Left lung (tissue), 10 donors: Measurements from ENCODE around the gene NHS. TPM values are rescaled to one million over a fixed set of nuclear protein-coding genes. Genes with fewer than 3 reads are reported as not detected.

Source experiments
- ATAC-seq: fragments of 200-7000 bp; cut with Tn5 transposase; one replicate; pipeline ENCODE4 v1.9.1; 2020; ENCODE audit warnings: moderate library complexity
- DNase-seq, 4 donors: peaks; one replicate each; pipeline ENCODE4 v3.0.0-alpha.2; 2013 to 2020
- H3K27ac ChIP-seq, 2 donors: fragments of 200-600 bp; sonication (generic) in 1 of 2; one replicate each; pipeline versions ENCODE4 v1.5.0 to v1.8.0; 2020 to 2021
- H3K27me3 ChIP-seq, 2 donors: fragments of 200-600 bp; sonication (generic) in 1 of 2; one replicate each; pipeline versions ENCODE4 v1.5.0 to v1.8.0; 2020 to 2021
- H3K36me3 ChIP-seq, 2 donors: fragments of 200-600 bp; sonication (generic) in 1 of 2; one replicate each; pipeline versions ENCODE4 v1.5.0 to v1.8.0; 2020 to 2021
- H3K4me1 ChIP-seq, 2 donors: fragments of 200-600 bp; one replicate each; pipeline ENCODE4 v1.8.0; 2021
- H3K4me3 ChIP-seq, 2 donors: fragments of 200-600 bp; sonication (generic) in 1 of 2; one replicate each; pipeline versions ENCODE4 v1.5.0 to v1.8.0; 2020 to 2021; ENCODE audit warnings: mild to moderate bottlenecking in 1 of 2
- H3K9me3 ChIP-seq, 2 donors: fragments of 200-600 bp; sonication (generic) in 1 of 2; one replicate each; pipeline versions ENCODE4 v1.5.0 to v1.8.0; 2020 to 2021
- intact Hi-C, 2 donors: fragments of 100-400 bp; cut with DNase I; formaldehyde crosslinking; loops; one replicate each; pipeline versions ENCODE4 v1.11.2 to v1.14.2; 2022
- polyA plus RNA-seq, 6 donors: library from polyadenylated mRNA; unstranded; fragments of 120-200 nt; gene quantifications; one replicate each; pipeline ENCODE4 v1.2.1, GENCODE V29; 2013; ENCODE audit not compliant: insufficient read length in 6 of 6
- total RNA-seq, 2 donors: library from RNA; stranded (reverse); fragmentation: NEBNext Ultra II Directional; extraction: Animal tissue kit (Norgen Biotek cat#: 25700); gene quantifications; one replicate each; pipeline ENCODE4 v1.2.1, GENCODE V29; 2021
- TF ChIP-seq, protein P1 (sequence below), 2 donors: fragments of 200-600 bp; sonication (generic) in 1 of 2; IDR thresholded peaks; one replicate each; pipeline versions ENCODE4 v1.5.0 to v1.8.0; 2021; ENCODE audit warnings: antibody characterized with exemption in 2 of 2
- donor health status: DM: no; HTN: yes; CAD: no.
- donor health status: DM: no; HTN: no; CAD: no.

NHS gene
- total and polyA plus RNA-seq, 8 donors: 1.4 to 8.3 (median 6.5) TPM

DNA sequence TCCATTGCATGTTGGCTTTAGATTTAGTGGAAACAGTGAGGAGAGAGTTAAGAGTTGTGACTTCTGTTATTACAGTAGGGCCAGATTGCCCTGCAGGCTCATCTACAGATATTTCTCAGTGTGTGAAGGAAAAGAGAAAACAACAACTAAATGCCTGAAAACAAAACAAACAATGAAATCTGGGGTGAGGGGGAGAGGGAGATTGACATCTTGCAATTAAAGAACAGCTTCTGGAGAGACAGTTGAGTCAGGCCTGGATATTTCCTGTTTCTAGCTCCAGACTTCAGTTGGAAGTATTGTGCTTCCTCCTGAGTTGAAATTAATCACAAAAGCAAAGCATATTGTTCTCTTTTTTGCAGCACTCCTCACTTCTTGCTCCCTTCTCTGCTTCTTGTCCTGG, 254.0 kb downstream of the NHS start:
- H3K27me3 ChIP-seq: peaks cover 0 to 5% of the 10 kb centered on the region in 2 donors
- TF ChIP-seq, protein P1, sequence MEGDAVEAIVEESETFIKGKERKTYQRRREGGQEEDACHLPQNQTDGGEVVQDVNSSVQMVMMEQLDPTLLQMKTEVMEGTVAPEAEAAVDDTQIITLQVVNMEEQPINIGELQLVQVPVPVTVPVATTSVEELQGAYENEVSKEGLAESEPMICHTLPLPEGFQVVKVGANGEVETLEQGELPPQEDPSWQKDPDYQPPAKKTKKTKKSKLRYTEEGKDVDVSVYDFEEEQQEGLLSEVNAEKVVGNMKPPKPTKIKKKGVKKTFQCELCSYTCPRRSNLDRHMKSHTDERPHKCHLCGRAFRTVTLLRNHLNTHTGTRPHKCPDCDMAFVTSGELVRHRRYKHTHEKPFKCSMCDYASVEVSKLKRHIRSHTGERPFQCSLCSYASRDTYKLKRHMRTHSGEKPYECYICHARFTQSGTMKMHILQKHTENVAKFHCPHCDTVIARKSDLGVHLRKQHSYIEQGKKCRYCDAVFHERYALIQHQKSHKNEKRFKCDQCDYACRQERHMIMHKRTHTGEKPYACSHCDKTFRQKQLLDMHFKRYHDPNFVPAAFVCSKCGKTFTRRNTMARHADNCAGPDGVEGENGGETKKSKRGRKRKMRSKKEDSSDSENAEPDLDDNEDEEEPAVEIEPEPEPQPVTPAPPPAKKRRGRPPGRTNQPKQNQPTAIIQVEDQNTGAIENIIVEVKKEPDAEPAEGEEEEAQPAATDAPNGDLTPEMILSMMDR (IDR thresholded peaks at IDR 0.05): no peak
- no peaks in the 10 kb centered on the region for H3K36me3 ChIP-seq
- H3K27ac ChIP-seq: no peak overlapping the region
- H3K9me3 ChIP-seq: no peaks in the 10 kb centered on the region
- ATAC-seq (no peak), DNase-seq (no peak)
- no peak overlapping the region for H3K4me3 ChIP-seq
- H3K4me1 ChIP-seq: no peaks in the 10 kb centered on the region
- intact Hi-C loops: no loop called here

DNA sequence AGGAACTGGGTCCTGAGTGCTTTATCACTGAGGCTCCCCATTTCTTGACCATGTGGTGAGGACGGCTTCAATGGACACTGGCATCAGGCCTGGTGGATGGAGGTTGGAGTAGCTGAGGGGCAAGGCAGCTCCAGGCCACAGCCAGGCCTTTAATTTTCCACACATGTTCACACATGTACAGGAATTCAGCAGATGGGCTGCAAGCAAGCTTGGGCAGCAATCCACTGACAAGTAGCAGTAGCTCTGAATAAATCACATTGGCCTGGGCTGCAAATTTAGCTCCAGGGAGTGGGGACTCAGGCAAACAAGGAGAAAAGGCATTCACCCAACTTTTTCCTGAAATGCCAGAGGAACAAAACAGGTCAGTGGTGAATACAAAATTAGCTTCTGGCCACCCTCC, 254.5 kb downstream of the NHS start:
- no peaks in the 10 kb centered on the region for H3K4me1 ChIP-seq
- intact Hi-C loops: no loop called here
- no peak overlapping the region for H3K27ac ChIP-seq
- no peak for ATAC-seq
- TF ChIP-seq, protein P1 (IDR thresholded peaks at IDR 0.05): no peak
- H3K9me3 ChIP-seq: no peaks in the 10 kb centered on the region
- H3K36me3 ChIP-seq: no peaks in the 10 kb centered on the region
- no peak overlapping the region for H3K4me3 ChIP-seq
- no peak for DNase-seq
- peaks cover 0 to 5% of the 10 kb centered on the region in 2 donors for H3K27me3 ChIP-seq

DNA sequence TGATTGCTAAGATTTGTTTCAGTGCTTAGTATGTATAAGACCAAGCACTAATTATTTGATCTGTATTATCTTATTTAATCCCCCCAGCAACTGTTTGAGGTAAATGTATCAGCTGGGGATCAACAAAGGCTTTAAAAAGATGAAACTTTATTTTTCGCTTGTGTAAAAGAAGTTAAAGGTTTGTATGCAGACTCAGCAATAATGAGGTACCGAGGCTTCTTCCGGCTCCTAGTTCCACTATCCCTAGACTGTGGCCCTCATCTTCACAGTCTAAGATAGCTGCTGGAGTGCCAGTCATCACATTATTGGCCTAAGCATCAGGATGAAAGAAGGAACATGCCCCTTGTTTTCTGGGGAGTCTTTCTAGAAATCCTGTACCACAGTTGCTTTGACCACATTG, 256.6 kb downstream of the NHS start:
- DNase-seq (no peak), ATAC-seq (no peak)
- no peaks in the 10 kb centered on the region for H3K27me3 ChIP-seq
- H3K4me1 ChIP-seq: no peaks in the 10 kb centered on the region
- intact Hi-C loops: no loop called here
- no peak overlapping the region for H3K4me3 ChIP-seq
- no peak overlapping the region for H3K27ac ChIP-seq
- no peaks in the 10 kb centered on the region for H3K9me3 ChIP-seq
- TF ChIP-seq, protein P1 (IDR thresholded peaks at IDR 0.05): no peak
- no peaks in the 10 kb centered on the region for H3K36me3 ChIP-seq

DNA sequence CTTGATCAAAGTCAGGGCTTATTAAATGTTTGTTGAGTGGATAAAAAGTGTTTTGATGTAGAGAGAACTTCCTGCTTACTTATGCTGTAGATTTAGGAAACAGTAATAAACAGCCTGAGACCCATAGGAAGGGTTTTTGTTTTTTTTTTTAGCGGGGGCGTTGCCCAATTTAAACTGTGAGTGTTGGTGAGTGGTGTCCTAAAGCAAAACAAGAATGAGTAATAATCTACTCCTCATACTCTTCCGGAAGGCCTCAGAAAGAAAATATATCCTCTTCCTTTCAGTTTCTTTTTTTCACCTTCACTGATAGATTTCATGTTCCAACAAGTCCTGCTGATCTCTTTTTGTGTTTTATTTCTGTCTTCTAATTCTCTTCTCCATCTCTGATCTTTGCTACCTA, 257.9 kb downstream of the NHS start:
- Histone ChIP-seq H3K4me1 (no peaks in the 10 kb centered on the region), H3K27me3 (no peaks in the 10 kb centered on the region), H3K9me3 (no peaks in the 10 kb centered on the region), H3K27ac (no peak overlapping the region), H3K4me3 (no peak overlapping the region), H3K36me3 (no peaks in the 10 kb centered on the region)
- TF ChIP-seq, protein P1 (IDR thresholded peaks at IDR 0.05): no peak
- no peak for DNase-seq
- ATAC-seq: no peak
- intact Hi-C loops: no loop called here

DNA sequence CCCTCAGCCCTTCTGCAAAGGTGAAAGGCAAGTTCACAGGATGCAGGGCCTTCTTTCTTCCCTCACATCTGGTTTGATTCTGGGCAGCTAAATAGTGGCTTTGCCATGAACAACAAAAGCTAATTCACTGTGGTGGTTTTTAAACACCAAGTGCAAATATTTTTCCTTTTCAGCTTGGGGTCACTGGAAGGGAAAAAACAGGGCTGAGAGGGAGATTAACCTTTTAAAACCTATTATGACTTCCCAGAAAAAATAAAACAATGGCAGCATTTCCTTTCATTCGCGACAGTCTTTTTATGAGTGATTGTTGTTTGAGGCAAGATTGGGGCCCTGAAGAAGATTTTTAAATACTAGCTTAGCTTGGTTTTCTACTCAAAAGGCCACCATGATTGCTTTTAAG, 258.5 kb downstream of the NHS start:
- H3K9me3 ChIP-seq: no peaks in the 10 kb centered on the region
- ATAC-seq (no peak), DNase-seq (no peak)
- no peak overlapping the region for H3K4me3 ChIP-seq
- H3K4me1 ChIP-seq: no peaks in the 10 kb centered on the region
- H3K27me3 ChIP-seq: no peaks in the 10 kb centered on the region
- TF ChIP-seq, protein P1 (IDR thresholded peaks at IDR 0.05): no peak
- H3K27ac ChIP-seq: no peak overlapping the region
- intact Hi-C loops: no loop called here
- H3K36me3 ChIP-seq: no peaks in the 10 kb centered on the region
